ENCODE results near the gene RAD51B.

DNA sequence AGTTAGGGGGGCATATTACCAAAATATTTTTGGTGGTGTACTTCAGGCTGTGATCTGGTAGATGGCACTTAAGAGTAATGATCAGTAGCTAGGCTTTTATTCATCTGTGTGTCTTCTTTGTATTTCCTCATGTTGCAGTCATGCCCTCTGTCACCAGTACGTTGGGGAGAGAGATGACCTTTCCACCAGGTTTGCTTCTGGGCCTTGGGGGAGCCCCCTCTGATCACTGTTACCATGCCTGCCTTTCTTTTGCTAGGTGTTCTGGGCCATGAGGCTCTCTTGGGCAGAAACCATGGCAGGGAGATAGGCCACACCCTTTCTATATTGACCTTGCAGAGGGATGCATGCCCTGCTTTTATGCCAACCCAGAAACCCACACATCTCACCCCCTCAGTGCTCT, 208.5 kb downstream of the RAD51B start:
- TF ChIP-seq, protein P1, sequence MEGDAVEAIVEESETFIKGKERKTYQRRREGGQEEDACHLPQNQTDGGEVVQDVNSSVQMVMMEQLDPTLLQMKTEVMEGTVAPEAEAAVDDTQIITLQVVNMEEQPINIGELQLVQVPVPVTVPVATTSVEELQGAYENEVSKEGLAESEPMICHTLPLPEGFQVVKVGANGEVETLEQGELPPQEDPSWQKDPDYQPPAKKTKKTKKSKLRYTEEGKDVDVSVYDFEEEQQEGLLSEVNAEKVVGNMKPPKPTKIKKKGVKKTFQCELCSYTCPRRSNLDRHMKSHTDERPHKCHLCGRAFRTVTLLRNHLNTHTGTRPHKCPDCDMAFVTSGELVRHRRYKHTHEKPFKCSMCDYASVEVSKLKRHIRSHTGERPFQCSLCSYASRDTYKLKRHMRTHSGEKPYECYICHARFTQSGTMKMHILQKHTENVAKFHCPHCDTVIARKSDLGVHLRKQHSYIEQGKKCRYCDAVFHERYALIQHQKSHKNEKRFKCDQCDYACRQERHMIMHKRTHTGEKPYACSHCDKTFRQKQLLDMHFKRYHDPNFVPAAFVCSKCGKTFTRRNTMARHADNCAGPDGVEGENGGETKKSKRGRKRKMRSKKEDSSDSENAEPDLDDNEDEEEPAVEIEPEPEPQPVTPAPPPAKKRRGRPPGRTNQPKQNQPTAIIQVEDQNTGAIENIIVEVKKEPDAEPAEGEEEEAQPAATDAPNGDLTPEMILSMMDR (conservative IDR thresholded peaks at IDR 0.05) = no peak
- TF ChIP-seq ZFX (IDR thresholded peaks at IDR 0.05) = no peak

Data from C4-2B (cell line).